K562 (cell line): ENCODE data around the gene SNW1. TPM values are rescaled to one million over a fixed set of nuclear protein-coding genes. Genes with fewer than 3 reads are reported as not detected.

Experiments
- CBFA2T3 ChIP-seq: fragments of 450-650 bp; IDR thresholded peaks from 2 replicates; pipeline ENCODE4 v1.6.1; 2017
- CEBPG ChIP-seq, 3 experiments: fragments of 200-800 bp in 1 of 3; sonication (Bioruptor generic) in 1 of 3; sonication (generic) in 1 of 3; formaldehyde crosslinking in 1 of 3; IDR thresholded peaks in 2 of 3; conservative IDR thresholded peaks in 1 of 3; 2 replicates each; pipeline versions ENCODE4 v1.6.1 to v1.8.0; 2016 to 2022; ENCODE audit warnings: missing compliant biosample characterization in 2 of 3, missing genetic modification characterization in 2 of 3, mild to moderate bottlenecking in 1 of 3, missing genetic modification reagents in 1 of 3
- CTBP1 ChIP-seq: fragments of 450-650 bp; IDR thresholded peaks from 2 replicates; pipeline ENCODE4 v1.6.1; 2016; ENCODE audit warnings: borderline replicate concordance
- MCM3 ChIP-seq: fragments of 450-650 bp; IDR thresholded peaks from 2 replicates; pipeline ENCODE4 v1.6.1; 2016
- POLR2AphosphoS2 ChIP-seq: IDR thresholded peaks from 2 replicates; pipeline ENCODE4 v1.6.1; 2012; ENCODE audit warnings: low read length, improper control_type of control experiment
- POLR2AphosphoS5 ChIP-seq: IDR thresholded peaks from 2 replicates; pipeline ENCODE4 v1.6.1; 2011; ENCODE audit warnings: mild to moderate bottlenecking, low read depth, low read length, moderate library complexity; ENCODE audit not compliant: control insufficient read depth, insufficient read depth
- RFX1 ChIP-seq: fragments of 450-650 bp; IDR thresholded peaks from 2 replicates; pipeline ENCODE4 v1.6.1; 2016; ENCODE audit warnings: mild to moderate bottlenecking, moderate library complexity
- TAF1 ChIP-seq: IDR thresholded peaks from 2 replicates; pipeline ENCODE4 v1.6.1; 2011; ENCODE audit warnings: mild to moderate bottlenecking, low read length, moderate library complexity; ENCODE audit not compliant: insufficient read depth, control insufficient read depth, severe bottlenecking; ENCODE audit errors: extremely low read depth
- ZFP30 ChIP-seq: fragments of 250-450 bp; sonication (Bioruptor Pico); IDR thresholded peaks from 2 replicates; pipeline ENCODE4 v1.8.0; 2022; ENCODE audit warnings: moderate library complexity, mild to moderate bottlenecking, inconsistent platforms, borderline replicate concordance
- ZFX ChIP-seq: sonication (generic); formaldehyde crosslinking; IDR thresholded peaks from 2 replicates; pipeline ENCODE4 v1.8.0; 2022; ENCODE audit warnings: mild to moderate bottlenecking, missing genetic modification reagents, moderate library complexity
- ZNF280A ChIP-seq: fragments of 450-650 bp; IDR thresholded peaks from 2 replicates; pipeline ENCODE4 v1.6.1; 2018; ENCODE audit warnings: mild to moderate bottlenecking, low read depth; ENCODE audit not compliant: partially characterized antibody
- ZNF507 ChIP-seq: conservative IDR thresholded peaks from 2 replicates; pipeline ENCODE4 v1.6.1; 2017; ENCODE audit warnings: missing genetic modification characterization, missing compliant biosample characterization
- ZNF592 ChIP-seq: fragments of 450-650 bp; IDR thresholded peaks from 2 replicates; pipeline ENCODE4 v1.6.1; 2017; ENCODE audit warnings: antibody characterized with exemption, mild to moderate bottlenecking
- polyA plus RNA-seq, 8 experiments: library from polyadenylated mRNA; depleted of rRNA in 4 of 8; stranded (reverse) in 5 of 8; unstranded in 3 of 8; fragments of >200 nt; fragmentation: Nextera tagmentation in 2 of 8; fragmentation: Illumina TruSeq in 1 of 8; extraction: Ambion mirVana in 2 of 8; extraction: Trizol in 1 of 8; gene quantifications; 2 replicates each; pipeline versions ENCODE4 v1.2.1 to v1.2.3, GENCODE V29; 2011 to 2014; ENCODE audit warnings: inconsistent platforms in 1 of 8, missing spikeins in 1 of 8
- total RNA-seq, 7 experiments: library from RNA; depleted of rRNA in 6 of 7; stranded (reverse); fragments of >200 nt in 6 of 7; fragmentation: Illumina TruSeq in 2 of 7; extraction: Trizol in 2 of 7; gene quantifications; 2 replicates each; pipeline versions ENCODE4 v1.2.1 to v1.2.3, GENCODE V29; 2011 to 2021; ENCODE audit warnings: low replicate concordance in 1 of 7
- TF ChIP-seq, protein P1 (sequence below): fragments of 450-650 bp; formaldehyde crosslinking; IDR thresholded peaks from 2 replicates; pipeline ENCODE4 v1.4.0; 2020; ENCODE audit warnings: mild to moderate bottlenecking, moderate library complexity
- TF ChIP-seq, protein P2 (sequence below): fragments of 450-650 bp; conservative IDR thresholded peaks from 2 replicates; pipeline ENCODE4 v1.6.1; 2016; ENCODE audit warnings: missing genetic modification characterization, low read depth, mild to moderate bottlenecking, control low read depth, missing compliant biosample characterization

Gene SNW1
- total and polyA plus RNA-seq, 9 of the 15 experiments (the other 6 are each of a cell fraction or from before 2014, with no cell fraction given) = 64.4 to 143 (median 98.2) TPM

- TF ChIP-seq ZFP30 (no peak), ZNF507 (tag) (no peak), CBFA2T3 (no peak), TAF1 (peak; percentile 75), CTBP1 (peak; percentile 70; the same call in 1 of the 2 replicates), ZFX (CRISPR knock-in tag) (peak; percentile 97), RFX1 (peak; percentile 74), CEBPG (CRISPR knock-in tag; IDR thresholded peaks at IDR 0.05) (no peak), CEBPG (tag; conservative IDR thresholded peaks at IDR 0.05 in 1 of 2, IDR thresholded peaks at IDR 0.05 in 1 of 2) (no peak), POLR2AphosphoS2 (no peak), ZNF592 (no peak), MCM3 (no peak), ZNF280A (no peak), POLR2AphosphoS5 (peak; percentile 56; the same call in 1 of the 2 replicates)
- TF ChIP-seq, protein P1, sequence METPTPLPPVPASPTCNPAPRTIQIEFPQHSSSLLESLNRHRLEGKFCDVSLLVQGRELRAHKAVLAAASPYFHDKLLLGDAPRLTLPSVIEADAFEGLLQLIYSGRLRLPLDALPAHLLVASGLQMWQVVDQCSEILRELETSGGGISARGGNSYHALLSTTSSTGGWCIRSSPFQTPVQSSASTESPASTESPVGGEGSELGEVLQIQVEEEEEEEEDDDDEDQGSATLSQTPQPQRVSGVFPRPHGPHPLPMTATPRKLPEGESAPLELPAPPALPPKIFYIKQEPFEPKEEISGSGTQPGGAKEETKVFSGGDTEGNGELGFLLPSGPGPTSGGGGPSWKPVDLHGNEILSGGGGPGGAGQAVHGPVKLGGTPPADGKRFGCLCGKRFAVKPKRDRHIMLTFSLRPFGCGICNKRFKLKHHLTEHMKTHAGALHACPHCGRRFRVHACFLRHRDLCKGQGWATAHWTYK = no peak
- TF ChIP-seq, protein P2, sequence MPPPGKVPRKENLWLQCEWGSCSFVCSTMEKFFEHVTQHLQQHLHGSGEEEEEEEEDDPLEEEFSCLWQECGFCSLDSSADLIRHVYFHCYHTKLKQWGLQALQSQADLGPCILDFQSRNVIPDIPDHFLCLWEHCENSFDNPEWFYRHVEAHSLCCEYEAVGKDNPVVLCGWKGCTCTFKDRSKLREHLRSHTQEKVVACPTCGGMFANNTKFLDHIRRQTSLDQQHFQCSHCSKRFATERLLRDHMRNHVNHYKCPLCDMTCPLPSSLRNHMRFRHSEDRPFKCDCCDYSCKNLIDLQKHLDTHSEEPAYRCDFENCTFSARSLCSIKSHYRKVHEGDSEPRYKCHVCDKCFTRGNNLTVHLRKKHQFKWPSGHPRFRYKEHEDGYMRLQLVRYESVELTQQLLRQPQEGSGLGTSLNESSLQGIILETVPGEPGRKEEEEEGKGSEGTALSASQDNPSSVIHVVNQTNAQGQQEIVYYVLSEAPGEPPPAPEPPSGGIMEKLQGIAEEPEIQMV (tag) = peak; percentile 88
These were observed at the start of gene SNW1 (continued) for GRCh38 chr14:77760381-77761204.
